Fibroblast of the aortic adventitia (primary cell): ENCODE results near the gene HCFC1. TPM values are rescaled to one million over a fixed set of nuclear protein-coding genes. Genes with fewer than 3 reads are reported as not detected.

Experiments used
- DNase-seq: peaks from one replicate; pipeline ENCODE4 v3.0.0-alpha.2; 2010; ENCODE audit warnings: low read depth
- H3K4me3 ChIP-seq: 2 replicates; pipeline ENCODE4 v1.5.1; 2011; ENCODE audit warnings: low read depth, mild to moderate bottlenecking, control low read depth, low read length, moderate library complexity
- total RNA-seq: library from RNA; depleted of rRNA; stranded (reverse); fragments of >200 nt; gene quantifications from 2 replicates; pipeline ENCODE4 v1.2.3, GENCODE V29; 2012; ENCODE audit warnings: low replicate concordance
- TF ChIP-seq, protein P1 (sequence below): IDR thresholded peaks from 2 replicates; pipeline ENCODE4 v1.5.1; 2011; ENCODE audit warnings: mild to moderate bottlenecking, low read length, control low read depth, inconsistent platforms; ENCODE audit not compliant: insufficient read depth

HCFC1 gene
- total RNA-seq, 1 donor, result 34.5 TPM

DNA sequence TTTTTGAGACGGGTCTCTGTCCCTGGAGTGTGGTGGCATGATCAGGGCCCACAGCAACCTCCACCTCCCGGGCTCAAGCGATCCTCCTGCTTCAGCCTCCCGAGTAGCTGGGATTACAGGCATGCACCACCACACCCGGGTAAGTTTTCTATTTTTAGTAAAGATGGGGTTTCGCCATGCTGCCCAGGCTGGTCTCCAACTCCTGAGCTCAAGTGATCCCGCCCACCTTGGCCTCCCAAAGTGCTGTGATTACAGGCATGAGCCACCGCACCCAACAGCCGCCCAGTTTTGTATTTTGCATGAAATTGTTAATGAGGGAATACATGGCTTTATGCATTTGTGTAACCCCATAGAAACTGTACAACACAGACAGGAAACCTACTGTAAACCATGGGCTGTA, 42.8 kb downstream of the HCFC1 start:
- no peak overlapping the region for H3K4me3 ChIP-seq
- no peak for DNase-seq
- TF ChIP-seq, protein P1, sequence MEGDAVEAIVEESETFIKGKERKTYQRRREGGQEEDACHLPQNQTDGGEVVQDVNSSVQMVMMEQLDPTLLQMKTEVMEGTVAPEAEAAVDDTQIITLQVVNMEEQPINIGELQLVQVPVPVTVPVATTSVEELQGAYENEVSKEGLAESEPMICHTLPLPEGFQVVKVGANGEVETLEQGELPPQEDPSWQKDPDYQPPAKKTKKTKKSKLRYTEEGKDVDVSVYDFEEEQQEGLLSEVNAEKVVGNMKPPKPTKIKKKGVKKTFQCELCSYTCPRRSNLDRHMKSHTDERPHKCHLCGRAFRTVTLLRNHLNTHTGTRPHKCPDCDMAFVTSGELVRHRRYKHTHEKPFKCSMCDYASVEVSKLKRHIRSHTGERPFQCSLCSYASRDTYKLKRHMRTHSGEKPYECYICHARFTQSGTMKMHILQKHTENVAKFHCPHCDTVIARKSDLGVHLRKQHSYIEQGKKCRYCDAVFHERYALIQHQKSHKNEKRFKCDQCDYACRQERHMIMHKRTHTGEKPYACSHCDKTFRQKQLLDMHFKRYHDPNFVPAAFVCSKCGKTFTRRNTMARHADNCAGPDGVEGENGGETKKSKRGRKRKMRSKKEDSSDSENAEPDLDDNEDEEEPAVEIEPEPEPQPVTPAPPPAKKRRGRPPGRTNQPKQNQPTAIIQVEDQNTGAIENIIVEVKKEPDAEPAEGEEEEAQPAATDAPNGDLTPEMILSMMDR, result no peak

DNA sequence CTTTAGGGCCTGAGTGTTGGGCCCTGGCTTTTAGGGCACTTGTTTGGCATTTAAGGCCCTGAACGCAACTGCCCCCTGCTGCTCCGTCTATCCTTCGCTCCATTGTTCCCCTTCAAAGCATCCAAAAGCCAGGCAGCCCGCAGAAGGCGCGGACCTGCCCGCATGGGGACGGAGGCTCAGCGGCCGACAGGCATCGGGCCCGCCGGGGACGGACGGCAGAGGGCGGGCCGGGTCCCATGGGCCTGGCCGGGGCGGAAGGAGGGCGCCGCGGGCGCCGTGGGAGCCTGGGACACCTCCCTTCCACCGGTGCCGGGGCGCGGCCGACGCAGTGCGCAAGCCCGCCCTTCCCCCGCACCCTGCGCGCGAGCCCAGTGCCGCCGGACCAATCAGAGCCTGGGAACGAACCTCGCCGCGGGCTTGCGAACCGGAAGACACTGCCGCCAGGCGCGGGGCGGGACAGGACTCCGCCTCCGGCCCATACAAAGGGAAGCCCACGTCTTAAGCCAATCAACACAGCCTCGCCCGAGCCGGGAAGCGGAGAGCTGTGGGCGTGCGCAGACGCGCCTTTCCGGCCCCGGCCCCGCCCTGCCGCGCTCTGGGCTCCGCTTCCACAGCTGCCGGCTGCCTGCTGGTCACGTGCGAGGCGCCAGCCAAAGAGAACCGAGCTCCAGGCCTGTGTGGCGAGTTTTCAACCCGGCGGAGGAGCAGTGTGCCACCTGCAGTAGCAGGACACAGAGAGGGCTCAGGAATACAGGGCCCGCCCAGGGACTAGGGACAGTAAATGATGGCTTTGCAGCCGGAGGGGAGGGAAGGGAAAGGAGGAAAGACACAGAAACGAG, 43.5 kb downstream of the HCFC1 start:
- peak overlapping the region; percentile 71 for H3K4me3 ChIP-seq
- TF ChIP-seq, protein P1, result peak; percentile 33
- peak; percentile 97 for DNase-seq

DNA sequence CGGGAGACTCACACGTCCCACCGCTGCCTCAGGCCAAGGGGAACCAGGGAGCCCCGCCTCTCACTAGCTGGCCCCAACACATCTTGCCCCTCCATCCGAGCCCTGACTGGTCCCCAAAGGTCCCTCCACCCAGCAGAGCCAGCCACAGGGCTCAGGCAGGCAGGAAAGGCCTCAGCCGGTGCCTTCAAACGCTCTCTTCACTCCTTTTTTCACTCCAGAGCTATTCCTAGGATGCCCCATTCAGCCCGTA, 44.0 kb downstream of the HCFC1 start:
- TF ChIP-seq, protein P1, result no peak
- H3K4me3 ChIP-seq, result peak overlapping the region; percentile 71
- no peak for DNase-seq

DNA sequence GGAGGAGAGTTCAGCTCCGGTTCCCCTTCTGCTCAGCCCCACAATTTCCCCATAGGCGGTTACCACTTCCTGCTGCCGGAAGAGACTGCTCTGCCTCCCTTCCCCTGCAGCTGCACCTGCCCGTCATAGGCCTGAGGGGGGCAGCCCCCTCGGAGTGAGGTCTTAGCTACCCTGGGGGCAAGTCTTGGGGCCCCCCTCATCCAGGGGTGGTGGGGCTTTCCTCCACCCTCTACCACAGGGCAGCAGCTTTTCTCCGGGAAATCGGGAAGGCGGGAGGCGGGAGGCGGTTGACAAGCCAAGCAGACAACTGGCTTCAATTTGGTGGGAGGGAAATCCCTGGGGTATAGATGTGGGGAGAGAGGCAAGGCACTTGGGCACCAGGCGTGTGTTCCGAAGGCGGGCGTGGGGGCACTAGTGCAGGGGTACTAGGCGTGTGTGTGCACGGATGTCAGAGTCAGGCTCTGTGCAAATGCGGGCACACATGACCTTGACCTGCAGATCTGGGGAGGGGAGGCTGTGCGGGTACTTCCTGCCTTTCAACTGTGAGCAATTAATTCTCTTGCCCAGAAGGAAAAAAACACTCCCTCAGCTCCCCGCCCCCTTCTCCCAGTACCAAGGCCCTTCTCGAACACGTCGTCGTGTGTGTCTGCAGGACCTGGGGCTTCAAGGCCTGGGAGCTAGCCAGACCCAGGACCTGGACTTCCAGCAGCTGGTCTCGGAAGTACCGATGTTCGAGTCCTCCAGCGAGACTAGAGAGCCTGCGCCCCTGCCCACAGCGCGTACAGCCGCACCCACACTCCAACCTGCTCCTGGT, 44.6 kb downstream of the HCFC1 start:
- peak overlapping the region; percentile 71 for H3K4me3 ChIP-seq
- peak; percentile 16 for DNase-seq
- TF ChIP-seq, protein P1, result no peak

DNA sequence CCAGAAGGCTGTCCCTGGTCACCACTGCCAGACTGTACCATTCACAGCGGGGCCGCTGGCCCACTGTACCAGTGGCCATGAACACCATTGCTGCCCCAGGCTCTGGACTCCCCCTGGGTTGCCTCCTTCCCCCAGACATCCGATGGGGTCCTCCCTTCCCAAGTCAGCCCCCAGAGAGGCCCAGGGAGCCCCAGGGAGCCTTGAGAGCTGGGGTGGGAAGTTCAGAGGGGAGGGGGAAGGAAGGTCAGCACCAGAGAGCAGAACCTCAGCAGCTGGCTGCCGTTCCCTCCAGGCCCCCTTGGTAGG, 45.1 kb downstream of the HCFC1 start:
- no peak for DNase-seq
- TF ChIP-seq, protein P1, result no peak
- no peak overlapping the region for H3K4me3 ChIP-seq

DNA sequence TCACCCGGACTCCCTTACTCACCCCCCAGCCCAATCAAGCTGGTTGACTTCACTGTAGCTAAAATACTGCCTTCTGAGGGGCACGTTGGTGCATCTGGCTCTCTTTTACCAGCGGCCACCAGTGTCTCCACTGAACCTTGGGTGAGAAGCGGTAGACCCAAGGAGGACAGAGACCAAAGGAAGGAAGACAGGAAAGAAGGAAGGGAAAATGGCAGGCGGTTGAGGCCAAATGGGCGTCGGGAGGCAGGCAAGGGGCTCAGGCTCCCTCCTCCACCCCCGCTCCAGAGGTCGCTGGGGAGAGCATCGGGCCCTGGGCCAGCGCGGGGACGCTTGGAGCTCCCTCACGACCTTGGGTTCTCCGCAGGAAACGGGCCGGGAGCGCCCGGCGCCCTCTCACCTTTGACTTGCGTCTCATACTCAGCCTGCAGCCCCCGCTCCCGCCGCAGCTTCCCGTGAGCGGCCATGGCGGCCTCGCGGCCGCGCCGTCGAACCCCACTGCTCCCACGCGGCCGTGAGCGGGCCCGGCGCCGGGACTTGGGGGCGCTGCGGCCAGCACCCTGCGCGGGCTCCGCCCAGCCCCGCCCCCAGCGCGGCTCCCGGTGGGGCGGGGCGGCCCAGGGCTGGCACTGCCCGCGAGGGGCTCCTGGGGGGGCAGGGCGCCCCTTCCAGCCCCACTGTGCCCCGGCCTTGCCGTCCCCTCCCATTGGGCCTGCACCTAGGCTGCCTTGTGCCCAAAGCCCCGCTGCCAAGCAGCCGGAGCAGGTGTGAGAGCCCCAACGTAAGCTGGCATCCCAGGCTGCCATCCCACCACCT, 45.7 kb downstream of the HCFC1 start, which contains the start of gene ARHGAP4:
Gene ARHGAP4, minus strand, starts transcription at position 526 of the 813 bp plus-strand sequence. Its CDS starts 62 bp downstream, at position 464.
- H3K4me3 ChIP-seq, result peak within 1 kb of the TSS; percentile 71
- TF ChIP-seq, protein P1, result no peak

More for the DNA sequence above, 45.7 kb downstream of the HCFC1 start, which contains the start of gene ARHGAP4:
- DNase-seq, result no peak
